Ishikawa (cell line): ENCODE results near the gene FHIT.

Experiments used
- CEBPB ChIP-seq: IDR thresholded peaks from 2 replicates; pipeline ENCODE4 v1.6.1; 2012
- CREB1 ChIP-seq: IDR thresholded peaks from 2 replicates; pipeline ENCODE4 v1.6.1; 2012; ENCODE audit warnings: low read depth
- EGR1 ChIP-seq: IDR thresholded peaks from 2 replicates; pipeline ENCODE4 v1.6.1; 2012
- EP300 ChIP-seq: IDR thresholded peaks from 2 replicates; pipeline ENCODE4 v1.6.1; 2012; ENCODE audit warnings: borderline replicate concordance
- FOXM1 ChIP-seq: IDR thresholded peaks from 2 replicates; pipeline ENCODE4 v1.6.1; 2012; ENCODE audit warnings: low read depth, borderline replicate concordance
- MAX ChIP-seq: IDR thresholded peaks from 2 replicates; pipeline ENCODE4 v1.6.1; 2012
- NFIC ChIP-seq: IDR thresholded peaks from 2 replicates; pipeline ENCODE4 v1.6.1; 2012
- RAD21 ChIP-seq: IDR thresholded peaks from 2 replicates; pipeline ENCODE4 v1.6.1; 2012; ENCODE audit warnings: low read depth
- TAF1 ChIP-seq: IDR thresholded peaks from 2 replicates; pipeline ENCODE4 v1.6.1; 2012; ENCODE audit warnings: low read depth, mild to moderate bottlenecking
- TCF12 ChIP-seq: IDR thresholded peaks from 2 replicates; pipeline ENCODE4 v1.6.1; 2012; ENCODE audit warnings: low read depth
- TEAD4 ChIP-seq: IDR thresholded peaks from 2 replicates; pipeline ENCODE4 v1.6.1; 2012
- USF1 ChIP-seq: IDR thresholded peaks from 2 replicates; pipeline ENCODE4 v1.6.1; 2012
- YY1 ChIP-seq: IDR thresholded peaks from 2 replicates; pipeline ENCODE4 v1.6.1; 2012; ENCODE audit warnings: low read depth
- ZBTB7A ChIP-seq: IDR thresholded peaks from 2 replicates; pipeline ENCODE4 v1.6.1; 2012; ENCODE audit warnings: low read depth
- TF ChIP-seq, protein P1 (sequence below): IDR thresholded peaks from 2 replicates; pipeline ENCODE4 v1.6.1; 2012; ENCODE audit warnings: low read depth, mild to moderate bottlenecking

Gene FHIT

GRCh38 chr3:59790241-59790640 is 1461.0 kb downstream of the FHIT start:
- TF ChIP-seq USF1 (no peak), CEBPB (no peak), FOXM1 (no peak), RAD21 (no peak), MAX (no peak), EP300 (no peak), EGR1 (no peak), NFIC (no peak), TAF1 (no peak), YY1 (no peak), TEAD4 (no peak)

DNA sequence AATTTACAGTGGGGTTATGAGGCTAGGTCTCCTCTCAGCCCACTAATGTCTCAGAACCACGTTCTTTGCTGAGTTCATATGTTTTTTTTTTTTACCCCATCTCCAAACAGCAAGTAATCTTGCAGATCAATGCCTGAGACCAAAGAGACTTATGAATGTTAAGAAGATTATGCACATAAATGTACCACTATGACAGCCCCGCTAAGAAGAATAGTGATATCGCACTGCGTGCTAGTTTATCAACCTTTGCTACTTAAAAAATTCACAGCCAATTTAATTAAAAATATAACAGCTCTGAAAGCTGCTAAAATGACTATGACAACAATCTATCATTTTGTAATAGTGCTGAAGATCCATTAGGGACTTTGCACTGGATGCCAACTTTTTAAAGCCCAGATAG is 1462.5 kb downstream of the FHIT start:
- TF ChIP-seq YY1 (no peak), ZBTB7A (no peak), USF1 (no peak), NFIC (no peak), CEBPB (no peak), TEAD4 (no peak), FOXM1 (no peak), CREB1 (no peak), EGR1 (no peak), TCF12 (no peak), EP300 (no peak), RAD21 (no peak)

- TF ChIP-seq CEBPB = no peak
- TF ChIP-seq USF1 = no peak
- no peak for TF ChIP-seq TCF12
- TF ChIP-seq, protein P1, sequence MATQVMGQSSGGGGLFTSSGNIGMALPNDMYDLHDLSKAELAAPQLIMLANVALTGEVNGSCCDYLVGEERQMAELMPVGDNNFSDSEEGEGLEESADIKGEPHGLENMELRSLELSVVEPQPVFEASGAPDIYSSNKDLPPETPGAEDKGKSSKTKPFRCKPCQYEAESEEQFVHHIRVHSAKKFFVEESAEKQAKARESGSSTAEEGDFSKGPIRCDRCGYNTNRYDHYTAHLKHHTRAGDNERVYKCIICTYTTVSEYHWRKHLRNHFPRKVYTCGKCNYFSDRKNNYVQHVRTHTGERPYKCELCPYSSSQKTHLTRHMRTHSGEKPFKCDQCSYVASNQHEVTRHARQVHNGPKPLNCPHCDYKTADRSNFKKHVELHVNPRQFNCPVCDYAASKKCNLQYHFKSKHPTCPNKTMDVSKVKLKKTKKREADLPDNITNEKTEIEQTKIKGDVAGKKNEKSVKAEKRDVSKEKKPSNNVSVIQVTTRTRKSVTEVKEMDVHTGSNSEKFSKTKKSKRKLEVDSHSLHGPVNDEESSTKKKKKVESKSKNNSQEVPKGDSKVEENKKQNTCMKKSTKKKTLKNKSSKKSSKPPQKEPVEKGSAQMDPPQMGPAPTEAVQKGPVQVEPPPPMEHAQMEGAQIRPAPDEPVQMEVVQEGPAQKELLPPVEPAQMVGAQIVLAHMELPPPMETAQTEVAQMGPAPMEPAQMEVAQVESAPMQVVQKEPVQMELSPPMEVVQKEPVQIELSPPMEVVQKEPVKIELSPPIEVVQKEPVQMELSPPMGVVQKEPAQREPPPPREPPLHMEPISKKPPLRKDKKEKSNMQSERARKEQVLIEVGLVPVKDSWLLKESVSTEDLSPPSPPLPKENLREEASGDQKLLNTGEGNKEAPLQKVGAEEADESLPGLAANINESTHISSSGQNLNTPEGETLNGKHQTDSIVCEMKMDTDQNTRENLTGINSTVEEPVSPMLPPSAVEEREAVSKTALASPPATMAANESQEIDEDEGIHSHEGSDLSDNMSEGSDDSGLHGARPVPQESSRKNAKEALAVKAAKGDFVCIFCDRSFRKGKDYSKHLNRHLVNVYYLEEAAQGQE = no peak
- no peak for TF ChIP-seq CREB1
- no peak for TF ChIP-seq RAD21
- no peak for TF ChIP-seq EGR1
- TF ChIP-seq YY1 = no peak
- no peak for TF ChIP-seq FOXM1
- TF ChIP-seq MAX = no peak
- no peak for TF ChIP-seq EP300
Observed at GRCh38 chr3:59788133-59788532, 1463.1 kb downstream of the FHIT start.

GRCh38 chr3:59786374-59786773 is 1464.9 kb downstream of the FHIT start:
- no peak for TF ChIP-seq MAX
- TF ChIP-seq, protein P1 = no peak
- TF ChIP-seq NFIC = no peak
- TF ChIP-seq RAD21 = no peak
- no peak for TF ChIP-seq TAF1
- no peak for TF ChIP-seq YY1
- no peak for TF ChIP-seq TEAD4
- no peak for TF ChIP-seq FOXM1
- no peak for TF ChIP-seq USF1
- no peak for TF ChIP-seq TCF12
- no peak for TF ChIP-seq CREB1
- TF ChIP-seq EGR1 = no peak
- no peak for TF ChIP-seq EP300
- no peak for TF ChIP-seq ZBTB7A
- no peak for TF ChIP-seq CEBPB

GRCh38 chr3:59784164-59784563 is 1467.1 kb downstream of the FHIT start:
- no peak for TF ChIP-seq RAD21
- no peak for TF ChIP-seq TEAD4
- no peak for TF ChIP-seq ZBTB7A
- TF ChIP-seq CREB1 = no peak
- TF ChIP-seq CEBPB = no peak
- no peak for TF ChIP-seq YY1
- TF ChIP-seq, protein P1 = no peak
- no peak for TF ChIP-seq MAX
